IPS-15b (cell line): ENCODE measurements around the gene MEF2B.
A peak's percentile ranks its signal among the peaks of the same experiment; 100 is the strongest.

Experiments
- H3K27me3 ChIP-seq: one replicate; pipeline ENCODE4 v1.6.1; 2013; ENCODE audit warnings: low read length; ENCODE audit not compliant: control insufficient read depth, insufficient read depth
- H3K36me3 ChIP-seq: one replicate; pipeline ENCODE4 v1.6.1; 2013; ENCODE audit warnings: low read length; ENCODE audit not compliant: control insufficient read depth, insufficient read depth
- H3K4me1 ChIP-seq: one replicate; pipeline ENCODE4 v1.6.1; 2013; ENCODE audit warnings: mild to moderate bottlenecking, low read length; ENCODE audit not compliant: control insufficient read depth, insufficient read depth
- H3K4me3 ChIP-seq: one replicate; pipeline ENCODE4 v1.5.1; 2013; ENCODE audit warnings: low read depth, low read length
- H3K9ac ChIP-seq: one replicate; pipeline ENCODE4 v1.6.1; 2013; ENCODE audit warnings: low read depth, mild to moderate bottlenecking, low read length
- H3K9me3 ChIP-seq: one replicate; pipeline ENCODE4 v1.6.1; 2013; ENCODE audit warnings: mild to moderate bottlenecking, low read length; ENCODE audit not compliant: control insufficient read depth, insufficient read depth

Gene MEF2B

GRCh38 chr19:19167612-19168011 is 2.5 kb downstream of the MEF2B start:
- Histone ChIP-seq H3K9me3 (no peaks in the 10 kb centered on the region), H3K9ac (no peak overlapping the region), H3K36me3 (no peaks in the 10 kb centered on the region), H3K4me1 (peaks cover 8% of the 10 kb centered on the region), H3K4me3 (no peak overlapping the region), H3K27me3 (peaks cover 23% of the 10 kb centered on the region)

GRCh38 chr19:19165396-19165795 is 4.7 kb downstream of the MEF2B start:
- Histone ChIP-seq H3K4me3 (no peak overlapping the region), H3K9me3 (no peaks in the 10 kb centered on the region), H3K4me1 (peaks cover 3% of the 10 kb centered on the region), H3K27me3 (peaks cover 14% of the 10 kb centered on the region), H3K36me3 (no peaks in the 10 kb centered on the region), H3K9ac (no peak overlapping the region)

- peaks cover under 1% of the 10 kb centered on the region for H3K27me3 ChIP-seq
- no peaks in the 10 kb centered on the region for H3K9me3 ChIP-seq
- H3K4me1 ChIP-seq, result no peaks in the 10 kb centered on the region
- H3K4me3 ChIP-seq, result no peak overlapping the region
- no peak overlapping the region for H3K9ac ChIP-seq
- H3K36me3 ChIP-seq, result no peaks in the 10 kb centered on the region
Observed at GRCh38 chr19:19162495-19162894, 7.6 kb downstream of the MEF2B start.

GRCh38 chr19:19160461-19161035 is 9.5 kb downstream of the MEF2B start:
- peak overlapping the region; percentile 32 for H3K9ac ChIP-seq
- no peaks in the 10 kb centered on the region for H3K9me3 ChIP-seq
- no peaks in the 10 kb centered on the region for H3K4me1 ChIP-seq
- no peaks in the 10 kb centered on the region for H3K27me3 ChIP-seq
- no peaks in the 10 kb centered on the region for H3K36me3 ChIP-seq
- peak overlapping the region; percentile 35 for H3K4me3 ChIP-seq

- Histone ChIP-seq H3K36me3 (no peaks in the 10 kb centered on the region), H3K4me3 (no peak overlapping the region), H3K9ac (no peak overlapping the region), H3K27me3 (no peaks in the 10 kb centered on the region), H3K4me1 (no peaks in the 10 kb centered on the region), H3K9me3 (no peaks in the 10 kb centered on the region)
Observed at GRCh38 chr19:19159534-19159933, 10.5 kb downstream of the MEF2B start.

- no peak overlapping the region for H3K4me3 ChIP-seq
- H3K9me3 ChIP-seq, result no peaks in the 10 kb centered on the region
- H3K9ac ChIP-seq, result no peak overlapping the region
- no peaks in the 10 kb centered on the region for H3K36me3 ChIP-seq
- H3K4me1 ChIP-seq, result no peaks in the 10 kb centered on the region
- H3K27me3 ChIP-seq, result no peaks in the 10 kb centered on the region
Observed at GRCh38 chr19:19157808-19158207, 12.3 kb downstream of the MEF2B start.

GRCh38 chr19:19155495-19156219 is 14.4 kb downstream of the MEF2B start:
- Histone ChIP-seq H3K9ac (no peak overlapping the region), H3K9me3 (no peaks in the 10 kb centered on the region), H3K4me3 (no peak overlapping the region), H3K36me3 (no peaks in the 10 kb centered on the region), H3K27me3 (no peaks in the 10 kb centered on the region), H3K4me1 (no peaks in the 10 kb centered on the region)

- Histone ChIP-seq H3K36me3 (no peaks in the 10 kb centered on the region), H3K9ac (no peak overlapping the region), H3K4me3 (no peak overlapping the region), H3K4me1 (no peaks in the 10 kb centered on the region), H3K9me3 (no peaks in the 10 kb centered on the region), H3K27me3 (no peaks in the 10 kb centered on the region)
Observed at GRCh38 chr19:19154768-19155494, 15.1 kb downstream of the MEF2B start.

GRCh38 chr19:19152668-19153384 is 17.2 kb downstream of the MEF2B start:
- peaks cover 5% of the 10 kb centered on the region for H3K36me3 ChIP-seq
- H3K9me3 ChIP-seq, result no peaks in the 10 kb centered on the region
- H3K9ac ChIP-seq, result no peak overlapping the region
- H3K4me1 ChIP-seq, result no peaks in the 10 kb centered on the region
- H3K27me3 ChIP-seq, result no peaks in the 10 kb centered on the region
- no peak overlapping the region for H3K4me3 ChIP-seq

- Histone ChIP-seq H3K9ac (no peak overlapping the region), H3K4me3 (no peak overlapping the region), H3K4me1 (no peaks in the 10 kb centered on the region), H3K36me3 (peaks cover 5% of the 10 kb centered on the region), H3K9me3 (no peaks in the 10 kb centered on the region), H3K27me3 (no peaks in the 10 kb centered on the region)
Observed at GRCh38 chr19:19151418-19151817, 18.6 kb downstream of the MEF2B start.

GRCh38 chr19:19149435-19149834 is 20.6 kb downstream of the MEF2B start:
- Histone ChIP-seq H3K9ac (no peak overlapping the region), H3K4me3 (no peak overlapping the region), H3K27me3 (no peaks in the 10 kb centered on the region), H3K9me3 (no peaks in the 10 kb centered on the region), H3K36me3 (peaks cover 5% of the 10 kb centered on the region), H3K4me1 (no peaks in the 10 kb centered on the region)
